ENCODE results near the gene TRIM66. TPM values are rescaled to one million over a fixed set of nuclear protein-coding genes. Genes with fewer than 3 reads are reported as not detected.

Gene TRIM66
- total and polyA plus RNA-seq, 9 of the 15 experiments (the other 6 are each of a cell fraction or from before 2014, with no cell fraction given) = 1.1 to 7.3 (median 4.9) TPM

DNA sequence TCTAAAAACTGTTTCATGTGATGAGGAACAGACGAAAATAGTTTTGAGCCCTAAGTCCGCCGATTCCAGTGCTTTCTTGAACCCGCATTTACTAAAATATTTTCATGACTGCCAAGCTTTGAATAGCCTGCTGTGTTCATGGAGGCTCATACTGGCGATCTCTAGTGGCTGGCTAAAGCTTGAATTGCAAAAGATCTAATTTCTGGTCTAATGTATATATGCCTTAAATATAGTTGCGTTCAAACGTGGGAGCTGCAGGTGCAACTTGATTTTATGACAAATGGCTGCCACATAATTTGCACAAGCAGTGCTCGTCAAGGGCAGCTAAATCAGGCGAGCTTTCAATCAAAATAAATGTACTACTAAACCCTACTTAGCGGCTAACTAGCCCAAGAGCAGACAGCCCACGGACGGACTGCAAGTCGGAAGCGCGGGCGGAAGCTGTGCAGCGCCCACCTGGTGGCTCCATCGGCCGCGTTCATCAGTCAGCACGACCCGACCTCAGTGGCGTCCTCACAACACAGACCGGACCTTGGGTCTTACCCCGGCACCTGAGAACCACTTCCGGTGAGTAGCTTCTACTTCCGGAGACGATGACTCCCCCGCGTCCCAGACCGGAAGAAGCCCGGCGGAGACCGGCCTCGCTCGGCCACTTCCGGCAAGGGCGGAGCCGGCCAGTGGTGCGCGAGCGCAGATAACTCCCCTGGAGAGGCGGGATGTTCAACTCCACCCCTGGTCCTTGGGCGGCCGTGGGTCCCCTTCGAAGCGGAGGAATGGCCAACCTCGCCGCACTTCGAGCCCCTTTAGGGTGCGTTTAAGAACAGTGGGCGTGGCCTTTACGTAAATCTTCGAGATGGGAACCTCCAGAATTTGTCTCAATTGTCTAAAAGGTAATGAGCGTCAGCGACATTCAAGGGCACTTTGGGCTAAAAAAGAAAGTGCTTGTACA, 6.2 kb upstream of the TRIM66 start (continued):
- TF ChIP-seq, protein P1, sequence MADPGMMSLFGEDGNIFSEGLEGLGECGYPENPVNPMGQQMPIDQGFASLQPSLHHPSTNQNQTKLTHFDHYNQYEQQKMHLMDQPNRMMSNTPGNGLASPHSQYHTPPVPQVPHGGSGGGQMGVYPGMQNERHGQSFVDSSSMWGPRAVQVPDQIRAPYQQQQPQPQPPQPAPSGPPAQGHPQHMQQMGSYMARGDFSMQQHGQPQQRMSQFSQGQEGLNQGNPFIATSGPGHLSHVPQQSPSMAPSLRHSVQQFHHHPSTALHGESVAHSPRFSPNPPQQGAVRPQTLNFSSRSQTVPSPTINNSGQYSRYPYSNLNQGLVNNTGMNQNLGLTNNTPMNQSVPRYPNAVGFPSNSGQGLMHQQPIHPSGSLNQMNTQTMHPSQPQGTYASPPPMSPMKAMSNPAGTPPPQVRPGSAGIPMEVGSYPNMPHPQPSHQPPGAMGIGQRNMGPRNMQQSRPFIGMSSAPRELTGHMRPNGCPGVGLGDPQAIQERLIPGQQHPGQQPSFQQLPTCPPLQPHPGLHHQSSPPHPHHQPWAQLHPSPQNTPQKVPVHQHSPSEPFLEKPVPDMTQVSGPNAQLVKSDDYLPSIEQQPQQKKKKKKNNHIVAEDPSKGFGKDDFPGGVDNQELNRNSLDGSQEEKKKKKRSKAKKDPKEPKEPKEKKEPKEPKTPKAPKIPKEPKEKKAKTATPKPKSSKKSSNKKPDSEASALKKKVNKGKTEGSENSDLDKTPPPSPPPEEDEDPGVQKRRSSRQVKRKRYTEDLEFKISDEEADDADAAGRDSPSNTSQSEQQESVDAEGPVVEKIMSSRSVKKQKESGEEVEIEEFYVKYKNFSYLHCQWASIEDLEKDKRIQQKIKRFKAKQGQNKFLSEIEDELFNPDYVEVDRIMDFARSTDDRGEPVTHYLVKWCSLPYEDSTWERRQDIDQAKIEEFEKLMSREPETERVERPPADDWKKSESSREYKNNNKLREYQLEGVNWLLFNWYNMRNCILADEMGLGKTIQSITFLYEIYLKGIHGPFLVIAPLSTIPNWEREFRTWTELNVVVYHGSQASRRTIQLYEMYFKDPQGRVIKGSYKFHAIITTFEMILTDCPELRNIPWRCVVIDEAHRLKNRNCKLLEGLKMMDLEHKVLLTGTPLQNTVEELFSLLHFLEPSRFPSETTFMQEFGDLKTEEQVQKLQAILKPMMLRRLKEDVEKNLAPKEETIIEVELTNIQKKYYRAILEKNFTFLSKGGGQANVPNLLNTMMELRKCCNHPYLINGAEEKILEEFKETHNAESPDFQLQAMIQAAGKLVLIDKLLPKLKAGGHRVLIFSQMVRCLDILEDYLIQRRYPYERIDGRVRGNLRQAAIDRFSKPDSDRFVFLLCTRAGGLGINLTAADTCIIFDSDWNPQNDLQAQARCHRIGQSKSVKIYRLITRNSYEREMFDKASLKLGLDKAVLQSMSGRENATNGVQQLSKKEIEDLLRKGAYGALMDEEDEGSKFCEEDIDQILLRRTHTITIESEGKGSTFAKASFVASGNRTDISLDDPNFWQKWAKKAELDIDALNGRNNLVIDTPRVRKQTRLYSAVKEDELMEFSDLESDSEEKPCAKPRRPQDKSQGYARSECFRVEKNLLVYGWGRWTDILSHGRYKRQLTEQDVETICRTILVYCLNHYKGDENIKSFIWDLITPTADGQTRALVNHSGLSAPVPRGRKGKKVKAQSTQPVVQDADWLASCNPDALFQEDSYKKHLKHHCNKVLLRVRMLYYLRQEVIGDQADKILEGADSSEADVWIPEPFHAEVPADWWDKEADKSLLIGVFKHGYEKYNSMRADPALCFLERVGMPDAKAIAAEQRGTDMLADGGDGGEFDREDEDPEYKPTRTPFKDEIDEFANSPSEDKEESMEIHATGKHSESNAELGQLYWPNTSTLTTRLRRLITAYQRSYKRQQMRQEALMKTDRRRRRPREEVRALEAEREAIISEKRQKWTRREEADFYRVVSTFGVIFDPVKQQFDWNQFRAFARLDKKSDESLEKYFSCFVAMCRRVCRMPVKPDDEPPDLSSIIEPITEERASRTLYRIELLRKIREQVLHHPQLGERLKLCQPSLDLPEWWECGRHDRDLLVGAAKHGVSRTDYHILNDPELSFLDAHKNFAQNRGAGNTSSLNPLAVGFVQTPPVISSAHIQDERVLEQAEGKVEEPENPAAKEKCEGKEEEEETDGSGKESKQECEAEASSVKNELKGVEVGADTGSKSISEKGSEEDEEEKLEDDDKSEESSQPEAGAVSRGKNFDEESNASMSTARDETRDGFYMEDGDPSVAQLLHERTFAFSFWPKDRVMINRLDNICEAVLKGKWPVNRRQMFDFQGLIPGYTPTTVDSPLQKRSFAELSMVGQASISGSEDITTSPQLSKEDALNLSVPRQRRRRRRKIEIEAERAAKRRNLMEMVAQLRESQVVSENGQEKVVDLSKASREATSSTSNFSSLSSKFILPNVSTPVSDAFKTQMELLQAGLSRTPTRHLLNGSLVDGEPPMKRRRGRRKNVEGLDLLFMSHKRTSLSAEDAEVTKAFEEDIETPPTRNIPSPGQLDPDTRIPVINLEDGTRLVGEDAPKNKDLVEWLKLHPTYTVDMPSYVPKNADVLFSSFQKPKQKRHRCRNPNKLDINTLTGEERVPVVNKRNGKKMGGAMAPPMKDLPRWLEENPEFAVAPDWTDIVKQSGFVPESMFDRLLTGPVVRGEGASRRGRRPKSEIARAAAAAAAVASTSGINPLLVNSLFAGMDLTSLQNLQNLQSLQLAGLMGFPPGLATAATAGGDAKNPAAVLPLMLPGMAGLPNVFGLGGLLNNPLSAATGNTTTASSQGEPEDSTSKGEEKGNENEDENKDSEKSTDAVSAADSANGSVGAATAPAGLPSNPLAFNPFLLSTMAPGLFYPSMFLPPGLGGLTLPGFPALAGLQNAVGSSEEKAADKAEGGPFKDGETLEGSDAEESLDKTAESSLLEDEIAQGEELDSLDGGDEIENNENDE (IDR thresholded peaks at IDR 0.05; ENCODE audit: low read depth, low read length) = no peak
- TF ChIP-seq PHTF2 (CRISPR knock-in tag; IDR thresholded peaks at IDR 0.05) = peak; percentile 72; the same call in 1 of the 2 replicates
- no peak; the same call in 1 of the 2 replicates for TF ChIP-seq GTF2E2 (tag; IDR thresholded peaks at IDR 0.05)
- TF ChIP-seq NR2F6 (CRISPR knock-in tag; IDR thresholded peaks at IDR 0.05) = no peak
- TF ChIP-seq EZH2 (IDR thresholded peaks at IDR 0.05; ENCODE audit: borderline replicate concordance, low read depth, low read length) = no peak
- TF ChIP-seq, protein P2, sequence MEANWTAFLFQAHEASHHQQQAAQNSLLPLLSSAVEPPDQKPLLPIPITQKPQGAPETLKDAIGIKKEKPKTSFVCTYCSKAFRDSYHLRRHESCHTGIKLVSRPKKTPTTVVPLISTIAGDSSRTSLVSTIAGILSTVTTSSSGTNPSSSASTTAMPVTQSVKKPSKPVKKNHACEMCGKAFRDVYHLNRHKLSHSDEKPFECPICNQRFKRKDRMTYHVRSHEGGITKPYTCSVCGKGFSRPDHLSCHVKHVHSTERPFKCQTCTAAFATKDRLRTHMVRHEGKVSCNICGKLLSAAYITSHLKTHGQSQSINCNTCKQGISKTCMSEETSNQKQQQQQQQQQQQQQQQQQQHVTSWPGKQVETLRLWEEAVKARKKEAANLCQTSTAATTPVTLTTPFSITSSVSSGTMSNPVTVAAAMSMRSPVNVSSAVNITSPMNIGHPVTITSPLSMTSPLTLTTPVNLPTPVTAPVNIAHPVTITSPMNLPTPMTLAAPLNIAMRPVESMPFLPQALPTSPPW (CRISPR knock-in tag; IDR thresholded peaks at IDR 0.05) = peak; percentile 73
- TF ChIP-seq, protein P3, sequence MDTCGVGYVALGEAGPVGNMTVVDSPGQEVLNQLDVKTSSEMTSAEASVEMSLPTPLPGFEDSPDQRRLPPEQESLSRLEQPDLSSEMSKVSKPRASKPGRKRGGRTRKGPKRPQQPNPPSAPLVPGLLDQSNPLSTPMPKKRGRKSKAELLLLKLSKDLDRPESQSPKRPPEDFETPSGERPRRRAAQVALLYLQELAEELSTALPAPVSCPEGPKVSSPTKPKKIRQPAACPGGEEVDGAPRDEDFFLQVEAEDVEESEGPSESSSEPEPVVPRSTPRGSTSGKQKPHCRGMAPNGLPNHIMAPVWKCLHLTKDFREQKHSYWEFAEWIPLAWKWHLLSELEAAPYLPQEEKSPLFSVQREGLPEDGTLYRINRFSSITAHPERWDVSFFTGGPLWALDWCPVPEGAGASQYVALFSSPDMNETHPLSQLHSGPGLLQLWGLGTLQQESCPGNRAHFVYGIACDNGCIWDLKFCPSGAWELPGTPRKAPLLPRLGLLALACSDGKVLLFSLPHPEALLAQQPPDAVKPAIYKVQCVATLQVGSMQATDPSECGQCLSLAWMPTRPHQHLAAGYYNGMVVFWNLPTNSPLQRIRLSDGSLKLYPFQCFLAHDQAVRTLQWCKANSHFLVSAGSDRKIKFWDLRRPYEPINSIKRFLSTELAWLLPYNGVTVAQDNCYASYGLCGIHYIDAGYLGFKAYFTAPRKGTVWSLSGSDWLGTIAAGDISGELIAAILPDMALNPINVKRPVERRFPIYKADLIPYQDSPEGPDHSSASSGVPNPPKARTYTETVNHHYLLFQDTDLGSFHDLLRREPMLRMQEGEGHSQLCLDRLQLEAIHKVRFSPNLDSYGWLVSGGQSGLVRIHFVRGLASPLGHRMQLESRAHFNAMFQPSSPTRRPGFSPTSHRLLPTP (IDR thresholded peaks at IDR 0.05; ENCODE audit: borderline replicate concordance, extremely low read depth, insufficient read length) = no peak
- no peak for TF ChIP-seq ZBTB1 (CRISPR knock-in tag; IDR thresholded peaks at IDR 0.05; ENCODE audit: borderline replicate concordance, low read depth)
- no peak for TF ChIP-seq POLR3A (IDR thresholded peaks at IDR 0.05; ENCODE audit: borderline replicate concordance, extremely low read depth, insufficient read depth, insufficient read length)

All from K562 (cell line).